Hepatocyte (in vitro differentiated cells): ENCODE data around the gene TMEM121.

Experiments used
- CTCF ChIP-seq: fragments of 200-600 bp; sonication (generic); IDR thresholded peaks from 2 replicates; pipeline ENCODE4 v1.5.1; 2016; ENCODE audit warnings: antibody characterized with exemption, mild to moderate bottlenecking; ENCODE audit not compliant: poor library complexity
- EZH2 ChIP-seq: fragments of 200-600 bp; sonication (generic); IDR thresholded peaks from 2 replicates; pipeline ENCODE4 v1.6.1; 2016; ENCODE audit warnings: antibody characterized with exemption, mild to moderate bottlenecking, borderline replicate concordance

DNA sequence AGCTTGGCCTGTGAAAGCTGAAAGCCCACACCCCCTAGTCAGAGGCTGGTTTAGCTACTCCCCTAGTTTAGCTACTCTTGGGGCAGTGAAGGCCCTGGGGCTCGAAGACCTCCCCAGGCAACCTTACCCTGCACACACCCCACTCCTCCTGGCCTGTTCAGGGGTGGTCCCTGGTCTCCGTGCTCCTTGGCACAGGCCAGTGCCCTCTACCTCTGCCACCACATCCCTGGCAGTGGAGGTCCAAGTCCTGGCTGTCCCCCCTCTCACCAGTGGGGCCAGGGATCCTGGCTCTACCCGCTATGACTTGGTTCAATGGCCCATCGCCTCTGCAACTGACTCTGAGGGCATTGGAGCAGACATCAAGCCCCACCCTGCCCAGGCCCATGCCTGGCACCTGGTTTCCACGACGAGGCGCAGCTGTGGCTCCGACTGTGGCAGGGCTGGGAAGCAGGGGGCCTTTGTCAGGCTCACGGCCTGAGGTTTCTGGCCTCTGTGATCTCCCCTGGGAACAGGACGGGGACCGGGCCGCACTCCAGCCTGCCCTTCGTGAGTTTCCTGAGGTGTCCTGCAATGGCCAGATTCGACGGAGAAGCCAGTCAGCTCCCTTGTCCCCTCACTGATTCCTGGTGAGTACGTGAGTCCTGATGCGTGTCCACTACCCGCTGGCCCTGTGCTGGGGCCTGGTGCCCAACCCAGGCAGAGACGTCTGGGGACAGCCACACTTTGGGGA lies 5.7 kb downstream of the TMEM121 start:
- TF ChIP-seq CTCF (no peak), EZH2 (no peak)
